GM12878 (cell line): ENCODE measurements around the gene PAX5. TPM values are rescaled to one million over a fixed set of nuclear protein-coding genes. Genes with fewer than 3 reads are reported as not detected.

Source experiments
- ATAC-seq: fragments of 200-7000 bp; cut with Tn5 transposase; 3 replicates; pipeline ENCODE4 v1.9.1; 2020; ENCODE audit warnings: mild to moderate bottlenecking, moderate library complexity
- BruUV-seq: library from RNA; stranded (reverse); fragments of 400-500 nt; replicated peaks from 2 replicates; lab custom pipeline; 2021; lab: Mats Ljungman, UMichigan
- CTCF ChIA-PET: fragments of 300-600 bp; sonication (Branson Sonifier 250); formaldehyde crosslinking; extraction: SDS; loops from one replicate; lab custom pipeline; 2021; ENCODE audit warnings: inconsistent platforms; lab: Yijun Ruan, JAX
- POLR2A ChIA-PET: fragments of 350-600 bp; formaldehyde crosslinking; extraction: SDS; loops from one replicate; lab custom pipeline; 2021; ENCODE audit warnings: inconsistent platforms; lab: Charles Lee
- RAD21 ChIA-PET: fragments of 300-600 bp; sonication (Branson Sonifier 250); formaldehyde crosslinking; loops from one replicate; lab custom pipeline; 2023; ENCODE audit warnings: antibody characterized with exemption; ENCODE audit not compliant: unreplicated experiment; lab: Charles Lee
- SMC1A ChIA-PET: fragments of 300-600 bp; sonication (Branson Sonifier 250); formaldehyde crosslinking; loops from one replicate; lab custom pipeline; 2023; ENCODE audit not compliant: unreplicated experiment, uncharacterized antibody; lab: Charles Lee
- DNase-seq: peaks from one replicate; pipeline ENCODE4 v3.0.0-alpha.2; 2011; ENCODE audit warnings: low read depth, low spot score
- FAIRE-seq: peaks from 3 replicates; lab custom pipeline; 2011; peaks lifted over from hg19 to GRCh38; lab: Jason Lieb, UNC
- H2AFZ ChIP-seq: 2 replicates; pipeline ENCODE4 v1.6.0; 2011; ENCODE audit warnings: low read depth, low read length, control low read depth; ENCODE audit not compliant: control insufficient read depth
- H3K27ac ChIP-seq: 2 replicates; pipeline ENCODE4 v1.5.1; 2011; ENCODE audit warnings: control low read depth; ENCODE audit not compliant: control insufficient read depth, insufficient read depth
- H3K27me3 ChIP-seq, 2 experiments: replicated peaks in 1 of 2; 2 replicates each; pipeline versions ENCODE4 v1.6.0 to v1.6.1; 2011; ENCODE audit warnings: low read length in 1 of 2; ENCODE audit not compliant: control insufficient read depth in 2 of 2, insufficient read depth in 2 of 2
- H3K36me3 ChIP-seq, 2 experiments: 2 replicates each; pipeline ENCODE4 v1.5.1; 2011; ENCODE audit warnings: low read length in 1 of 2; ENCODE audit not compliant: control insufficient read depth in 2 of 2, insufficient read depth in 2 of 2
- H3K4me1 ChIP-seq: 2 replicates; pipeline ENCODE4 v1.6.1; 2011; ENCODE audit warnings: mild to moderate bottlenecking, low read length, moderate library complexity, mixed read lengths; ENCODE audit not compliant: control insufficient read depth, insufficient read depth
- H3K4me2 ChIP-seq: 2 replicates; pipeline ENCODE4 v1.6.0; 2011; ENCODE audit warnings: control low read depth; ENCODE audit not compliant: control insufficient read depth, insufficient read depth
- H3K4me3 ChIP-seq: fragments of 200-600 bp; sonication (generic); 2 replicates; pipeline ENCODE4 v1.5.1; 2016
- H3K79me2 ChIP-seq: 2 replicates; pipeline ENCODE4 v1.6.0; 2011; ENCODE audit warnings: low read length; ENCODE audit not compliant: control insufficient read depth, insufficient read depth
- H3K9ac ChIP-seq: 2 replicates; pipeline ENCODE4 v1.8.0; 2011; ENCODE audit warnings: low read length, control low read depth, mixed read lengths; ENCODE audit not compliant: control insufficient read depth, insufficient read depth
- H3K9me3 ChIP-seq: replicated peaks from 3 replicates; pipeline ENCODE4 v1.5.1; 2011; ENCODE audit warnings: mild to moderate bottlenecking, low read length; ENCODE audit not compliant: control insufficient read depth, insufficient read depth
- H4K20me1 ChIP-seq: 2 replicates; pipeline ENCODE4 v1.6.0; 2011; ENCODE audit not compliant: control insufficient read depth, insufficient read depth
- CREM ChIP-seq: IDR thresholded peaks from 2 replicates; pipeline ENCODE4 v1.6.1; 2014; ENCODE audit warnings: antibody characterized with exemption, low read depth
- E4F1 ChIP-seq: fragments of 450-650 bp; IDR thresholded peaks from 2 replicates; pipeline ENCODE4 v1.6.1; 2018; ENCODE audit warnings: borderline replicate concordance, mild to moderate bottlenecking; ENCODE audit not compliant: partially characterized antibody
- MXI1 ChIP-seq: fragments of 150-350 bp; IDR thresholded peaks from 2 replicates; pipeline ENCODE4 v1.6.1; 2011; ENCODE audit warnings: low read depth, mild to moderate bottlenecking, inconsistent platforms, low read length, improper control_type of control experiment
- MYB ChIP-seq: fragments of 150-350 bp; IDR thresholded peaks from 2 replicates; pipeline ENCODE4 v1.6.1; 2014; ENCODE audit warnings: mild to moderate bottlenecking, low read depth, low read length, borderline replicate concordance
- NKRF ChIP-seq: fragments of 450-650 bp; conservative IDR thresholded peaks from 2 replicates; pipeline ENCODE4 v1.6.1; 2017; ENCODE audit warnings: mild to moderate bottlenecking, moderate library complexity
- SMAD5 ChIP-seq: IDR thresholded peaks from 2 replicates; pipeline ENCODE4 v1.6.1; 2016; ENCODE audit warnings: antibody characterized with exemption, low read depth
- SPI1 ChIP-seq: IDR thresholded peaks from 2 replicates; pipeline ENCODE4 v1.6.1; 2011; ENCODE audit warnings: low read depth, mild to moderate bottlenecking, low read length, moderate library complexity, borderline replicate concordance; ENCODE audit not compliant: insufficient read depth
- TARDBP ChIP-seq: IDR thresholded peaks from 2 replicates; pipeline ENCODE4 v1.6.1; 2016; ENCODE audit warnings: borderline replicate concordance
- TBL1XR1 ChIP-seq: IDR thresholded peaks from 2 replicates; pipeline ENCODE4 v1.6.1; 2012; ENCODE audit warnings: low read depth, low read length, improper control_type of control experiment
- TCF12 ChIP-seq: IDR thresholded peaks from 2 replicates; pipeline ENCODE4 v1.6.1; 2011; ENCODE audit warnings: low read depth, mild to moderate bottlenecking, low read length
- USF2 ChIP-seq: IDR thresholded peaks from 2 replicates; pipeline ENCODE4 v1.6.1; 2011; ENCODE audit warnings: low read depth, low read length, improper control_type of control experiment, borderline replicate concordance
- WGBS: methylation state at CpG from one replicate; pipeline ENCODE4 v1.1.6; 2016; ENCODE audit warnings: low lambda C conversion rate; ENCODE audit not compliant: insufficient replicate concordance, insufficient coverage; ENCODE audit errors: missing lambda C conversion rate; 5-methylcytosine and 5-hydroxymethylcytosine counted together
- in situ Hi-C: fragments of 300-500 bp; cut with MboI; formaldehyde crosslinking; loops from 9 replicates; pipeline ENCODE4 v1.14.3; 2018; ENCODE audit warnings: mixed read lengths
- intact Hi-C: fragments of 100-400 bp; cut with micrococcal nuclease; formaldehyde crosslinking; loops from one replicate; pipeline ENCODE4 v1.14.2; 2022; ENCODE audit not compliant: unreplicated experiment
- polyA plus RNA-seq, 11 experiments: library from polyadenylated mRNA; depleted of rRNA in 4 of 11; unstranded in 6 of 11; stranded (reverse) in 5 of 11; fragments of >200 nt; fragmentation: Nextera tagmentation in 4 of 11; fragmentation: Illumina TruSeq in 1 of 11; extraction: Ambion mirVana in 4 of 11; extraction: Trizol in 1 of 11; gene quantifications; 1 replicate in 1 of 11; 2 replicates in 10 of 11; pipeline versions ENCODE4 v1.2.1 to v1.2.3, GENCODE V29; 2011 to 2016; ENCODE audit warnings: inconsistent platforms in 2 of 11, missing spikeins in 2 of 11, low read depth in 1 of 11
- total RNA-seq, 4 experiments: library from RNA; depleted of rRNA in 3 of 4; stranded (reverse); fragments of >200 nt in 3 of 4; fragmentation: Illumina TruSeq in 1 of 4; extraction: Trizol in 1 of 4; gene quantifications; 2 replicates each; pipeline versions ENCODE4 v1.2.1 to v1.2.3, GENCODE V29; 2013 to 2021
- TF ChIP-seq, protein P1 (sequence below): IDR thresholded peaks from 2 replicates; pipeline ENCODE4 v1.6.1; 2011; ENCODE audit warnings: borderline replicate concordance, low read depth, mild to moderate bottlenecking, moderate library complexity, mixed read lengths, low read length; ENCODE audit not compliant: insufficient read depth; ENCODE audit errors: extremely low read length
- TF ChIP-seq, protein P2 (sequence below): IDR thresholded peaks from 2 replicates; pipeline ENCODE4 v1.6.1; 2012; ENCODE audit warnings: low read depth, low read length, improper control_type of control experiment

Gene PAX5
- total and polyA plus RNA-seq, 10 of the 15 experiments (the other 5 are each of a cell fraction or from before 2014, with no cell fraction given) = 2.2 to 123 (median 31.9) TPM

DNA sequence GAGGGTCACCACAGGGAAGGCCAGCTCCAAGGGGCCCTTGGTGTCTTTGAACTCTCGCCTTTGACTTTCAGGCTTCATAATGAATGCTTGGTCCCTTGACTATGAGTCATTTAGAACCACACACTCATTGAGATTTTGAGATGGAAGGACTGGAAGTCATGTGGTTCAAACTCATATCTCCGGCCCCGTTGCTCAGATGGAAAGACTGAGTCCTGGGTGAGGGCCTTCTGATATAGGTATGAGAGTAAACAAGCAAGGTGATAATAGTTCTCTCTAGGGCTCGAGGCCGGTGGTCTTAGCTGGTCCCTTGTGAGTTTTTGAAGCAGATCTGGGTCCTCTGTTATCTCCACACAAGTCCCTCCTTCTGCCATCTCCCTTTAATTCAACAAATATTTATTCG lies 210.6 kb downstream of the PAX5 start:
- no peaks in the 10 kb centered on the region for H3K4me1 ChIP-seq
- ChIA-PET RAD21 (no interaction called here), POLR2A (no interaction called here), CTCF (no interaction called here), SMC1A (no interaction called here)
- no peaks in the 10 kb centered on the region for H3K79me2 ChIP-seq
- intact Hi-C loops = no loop called here
- no peak overlapping the region for H3K4me3 ChIP-seq
- peaks cover 4 to 5% of the 10 kb centered on the region in 2 experiments; a peak in 3 of 4 replicates for H3K27me3 ChIP-seq
- FAIRE-seq = no peak
- H3K9me3 ChIP-seq = no peaks in the 10 kb centered on the region
- H3K36me3 ChIP-seq = no peaks in the 10 kb centered on the region
- BruUV-seq = no TSS peak
- H3K9ac ChIP-seq = no peak overlapping the region
- WGBS = 17% methylated on average over 6 of the region's 6 CpGs
- in situ Hi-C loops = no loop called here
- H4K20me1 ChIP-seq = no peaks in the 10 kb centered on the region
- no peak overlapping the region for H2AFZ ChIP-seq
- no peak overlapping the region for H3K27ac ChIP-seq
- H3K4me2 ChIP-seq = no peak overlapping the region
- TF ChIP-seq, protein P1, sequence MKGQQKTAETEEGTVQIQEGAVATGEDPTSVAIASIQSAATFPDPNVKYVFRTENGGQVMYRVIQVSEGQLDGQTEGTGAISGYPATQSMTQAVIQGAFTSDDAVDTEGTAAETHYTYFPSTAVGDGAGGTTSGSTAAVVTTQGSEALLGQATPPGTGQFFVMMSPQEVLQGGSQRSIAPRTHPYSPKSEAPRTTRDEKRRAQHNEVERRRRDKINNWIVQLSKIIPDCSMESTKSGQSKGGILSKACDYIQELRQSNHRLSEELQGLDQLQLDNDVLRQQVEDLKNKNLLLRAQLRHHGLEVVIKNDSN = no peak
- no peak for TF ChIP-seq MYB
- no peak for TF ChIP-seq TBL1XR1
- TF ChIP-seq SMAD5 = no peak
- TF ChIP-seq E4F1 = no peak
- TF ChIP-seq, protein P2, sequence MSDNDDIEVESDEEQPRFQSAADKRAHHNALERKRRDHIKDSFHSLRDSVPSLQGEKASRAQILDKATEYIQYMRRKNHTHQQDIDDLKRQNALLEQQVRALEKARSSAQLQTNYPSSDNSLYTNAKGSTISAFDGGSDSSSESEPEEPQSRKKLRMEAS = no peak
- TF ChIP-seq MXI1 = no peak
- no peak for TF ChIP-seq TARDBP
- TF ChIP-seq CREM = no peak
- no peak for TF ChIP-seq USF2
- no peak for TF ChIP-seq NKRF
- TF ChIP-seq SPI1 = no peak
- no peak for TF ChIP-seq TCF12
- TF ChIP-seq, all 136 proteins: peak for 0
- ATAC-seq = no peak
- DNase-seq = no peak
